Measurements from ENCODE around the gene EVC2.
"Not testable (repeated sequence)": the region's sequence is repeated elsewhere in the genome, so short reads cannot be mapped to it uniquely, and the experiment has no call there.

EVC2 gene

DNA sequence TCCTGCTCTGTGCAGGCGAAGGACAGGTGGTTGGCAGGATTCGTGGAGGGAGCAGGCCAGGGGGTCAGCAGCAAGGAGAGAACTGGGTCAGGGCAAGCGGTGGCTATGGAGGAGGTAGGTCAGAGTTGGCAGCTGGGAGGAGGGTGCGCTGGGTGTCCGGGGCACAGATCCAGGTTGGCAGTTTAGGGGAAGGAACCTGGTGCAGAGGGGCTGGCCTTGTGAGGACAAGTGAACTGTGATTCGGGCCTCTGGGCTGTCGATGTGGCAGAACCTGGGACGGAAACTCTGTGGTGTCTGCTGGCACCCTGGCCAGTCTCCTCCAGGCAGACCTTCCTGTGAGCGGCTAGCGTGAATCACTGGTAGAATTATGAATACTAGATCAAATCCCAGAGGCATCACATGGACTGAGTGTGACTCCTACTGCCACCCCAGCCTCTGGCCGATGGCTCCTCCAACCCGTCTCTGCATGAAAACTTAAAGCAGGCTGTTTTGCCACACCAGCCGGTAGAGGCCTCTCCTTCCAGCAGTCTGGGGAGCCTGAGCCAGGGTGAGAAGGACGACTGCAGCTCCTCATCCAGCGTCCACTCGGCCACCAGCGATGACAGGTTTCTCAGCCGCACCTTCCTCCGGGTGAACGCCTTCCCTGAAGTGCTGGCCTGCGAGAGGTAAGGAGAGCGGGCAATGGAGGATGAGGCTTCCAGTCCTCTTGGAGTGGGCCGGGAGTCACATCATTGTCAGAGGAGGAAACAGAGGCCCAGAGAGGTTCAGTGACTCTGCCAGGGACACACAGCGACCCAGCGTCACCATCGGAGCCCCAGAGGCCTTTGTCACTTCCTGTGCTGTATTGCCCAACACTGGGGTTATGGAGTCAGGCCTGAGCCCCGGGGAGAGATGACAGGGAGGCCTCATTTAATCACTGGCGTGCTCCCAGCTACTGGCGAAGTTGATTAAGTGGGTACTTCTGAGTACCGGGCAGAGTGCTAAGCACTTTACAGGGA, 22.9 kb upstream of the EVC2 start:
- DNase-seq (ENCODE audit: low read depth): peak; percentile 35
- H3K4me3 ChIP-seq (ENCODE audit: low read length): no peak overlapping the region
- TF ChIP-seq, protein P1, sequence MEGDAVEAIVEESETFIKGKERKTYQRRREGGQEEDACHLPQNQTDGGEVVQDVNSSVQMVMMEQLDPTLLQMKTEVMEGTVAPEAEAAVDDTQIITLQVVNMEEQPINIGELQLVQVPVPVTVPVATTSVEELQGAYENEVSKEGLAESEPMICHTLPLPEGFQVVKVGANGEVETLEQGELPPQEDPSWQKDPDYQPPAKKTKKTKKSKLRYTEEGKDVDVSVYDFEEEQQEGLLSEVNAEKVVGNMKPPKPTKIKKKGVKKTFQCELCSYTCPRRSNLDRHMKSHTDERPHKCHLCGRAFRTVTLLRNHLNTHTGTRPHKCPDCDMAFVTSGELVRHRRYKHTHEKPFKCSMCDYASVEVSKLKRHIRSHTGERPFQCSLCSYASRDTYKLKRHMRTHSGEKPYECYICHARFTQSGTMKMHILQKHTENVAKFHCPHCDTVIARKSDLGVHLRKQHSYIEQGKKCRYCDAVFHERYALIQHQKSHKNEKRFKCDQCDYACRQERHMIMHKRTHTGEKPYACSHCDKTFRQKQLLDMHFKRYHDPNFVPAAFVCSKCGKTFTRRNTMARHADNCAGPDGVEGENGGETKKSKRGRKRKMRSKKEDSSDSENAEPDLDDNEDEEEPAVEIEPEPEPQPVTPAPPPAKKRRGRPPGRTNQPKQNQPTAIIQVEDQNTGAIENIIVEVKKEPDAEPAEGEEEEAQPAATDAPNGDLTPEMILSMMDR (IDR thresholded peaks at IDR 0.05; ENCODE audit: insufficient read depth, low read depth, low read length, missing control alignments): no peak

GRCh38 chr4:5730436-5730835, 22.1 kb upstream of the EVC2 start:
- no peak overlapping the region for H3K4me3 ChIP-seq (ENCODE audit: low read length)
- DNase-seq (ENCODE audit: low read depth): no peak
- TF ChIP-seq, protein P1 (IDR thresholded peaks at IDR 0.05; ENCODE audit: insufficient read depth, low read depth, low read length, missing control alignments): no peak

DNA sequence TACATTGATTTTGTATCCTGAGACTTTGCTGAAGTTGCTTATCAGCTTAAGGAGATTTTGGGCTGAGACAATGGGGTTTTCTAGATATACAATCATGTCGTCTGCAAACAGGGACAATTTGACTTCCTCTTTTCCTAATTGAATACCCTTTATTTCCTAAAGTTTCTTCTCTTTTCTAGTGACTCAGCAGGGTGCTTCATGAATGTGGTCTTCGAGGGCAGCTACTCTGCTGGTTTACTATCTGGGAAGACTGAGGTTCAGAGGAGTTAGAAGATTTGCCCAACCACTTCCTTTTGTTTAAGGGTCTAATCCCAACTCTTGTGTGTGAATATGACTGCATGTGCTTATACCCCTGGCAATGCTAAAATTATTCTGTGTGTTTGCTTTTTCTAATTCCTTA, 20.1 kb upstream of the EVC2 start:
- not testable (repeated sequence) for DNase-seq (ENCODE audit: low read depth)

DNA sequence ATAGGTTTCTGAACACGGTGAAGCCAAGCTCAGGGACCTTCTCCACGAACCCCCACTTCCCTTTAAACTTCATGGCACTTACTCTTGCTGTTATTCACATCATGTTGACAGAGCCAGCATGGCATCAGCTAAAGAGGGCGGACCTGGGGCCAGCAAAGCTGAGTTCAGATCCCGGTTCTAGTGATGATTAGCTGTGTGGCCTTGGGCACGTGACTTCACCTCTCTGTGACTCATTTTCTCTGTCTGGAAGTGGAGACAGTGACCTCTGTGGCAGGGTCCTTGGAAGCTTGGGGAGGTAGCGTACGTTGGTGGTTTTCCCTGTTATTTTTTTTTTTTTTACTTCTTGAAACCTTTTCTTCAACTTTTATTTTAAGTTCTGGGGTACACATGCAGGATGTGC, 16.0 kb upstream of the EVC2 start:
- DNase-seq (ENCODE audit: low read depth): no peak
- TF ChIP-seq, protein P1 (IDR thresholded peaks at IDR 0.05; ENCODE audit: insufficient read depth, low read depth, low read length, missing control alignments): no peak
- no peak overlapping the region for H3K4me3 ChIP-seq (ENCODE audit: low read length)

More for the DNA sequence above, 20.1 kb upstream of the EVC2 start:
- H3K4me3 ChIP-seq (ENCODE audit: low read length): not testable (repeated sequence)

GRCh38 chr4:5722328-5722727, 14.0 kb upstream of the EVC2 start:
- DNase-seq (ENCODE audit: low read depth): peak; percentile 20
- no peak overlapping the region for H3K4me3 ChIP-seq (ENCODE audit: low read length)
- TF ChIP-seq, protein P1 (IDR thresholded peaks at IDR 0.05; ENCODE audit: insufficient read depth, low read depth, low read length, missing control alignments): no peak

DNA sequence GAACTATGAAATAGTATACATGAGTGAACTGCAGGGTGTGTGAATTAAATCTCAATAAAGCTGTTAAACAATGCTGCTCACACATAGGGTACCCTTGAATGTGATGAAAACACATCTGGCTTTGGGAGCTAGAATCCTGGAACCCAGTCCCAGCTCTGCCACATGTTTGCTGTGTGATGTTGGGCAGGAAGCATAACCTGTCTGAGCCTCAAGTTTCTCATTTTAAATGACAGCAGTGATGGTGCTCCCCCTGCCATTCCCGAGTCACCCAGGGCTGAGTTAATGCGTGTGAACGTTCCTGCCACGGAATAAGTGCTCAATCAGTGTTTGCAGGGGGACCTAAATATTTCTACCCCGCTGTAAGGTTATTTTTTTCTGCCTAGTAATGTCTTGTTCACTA, 13.6 kb upstream of the EVC2 start:
- H3K4me3 ChIP-seq (ENCODE audit: low read length): no peak overlapping the region
- TF ChIP-seq, protein P1 (IDR thresholded peaks at IDR 0.05; ENCODE audit: insufficient read depth, low read depth, low read length, missing control alignments): no peak
- no peak for DNase-seq (ENCODE audit: low read depth)

DNA sequence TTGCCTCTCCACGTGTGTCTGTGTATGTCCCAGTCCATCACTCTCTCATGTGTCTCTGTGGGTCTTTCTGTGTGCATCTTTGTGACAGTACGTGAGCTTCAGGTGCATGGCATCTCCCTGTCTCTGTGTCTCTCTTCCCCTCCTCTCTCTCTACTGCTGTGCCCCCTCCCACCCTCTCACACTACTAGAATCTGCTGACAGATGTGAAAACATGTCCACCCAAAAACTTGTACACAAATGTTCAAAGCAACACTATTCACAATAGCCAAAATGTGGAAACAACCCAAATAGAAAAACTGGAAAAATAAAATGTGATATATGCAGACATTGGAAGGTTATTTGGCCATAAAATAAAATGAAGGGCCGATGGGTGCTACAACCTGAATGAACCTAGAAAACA, 12.6 kb upstream of the EVC2 start:
- no peak overlapping the region for H3K4me3 ChIP-seq (ENCODE audit: low read length)
- DNase-seq (ENCODE audit: low read depth): no peak
- TF ChIP-seq, protein P1 (IDR thresholded peaks at IDR 0.05; ENCODE audit: insufficient read depth, low read depth, low read length, missing control alignments): no peak

All from epithelial cell of esophagus (primary cell).